Uterus (tissue), 2 donors: ENCODE results near the gene KLF16.

Experiments used
- CTCF ChIP-seq, 4 experiments: fragments of 200-600 bp in 2 of 4; fragments of 450-650 bp in 2 of 4; sonication (generic) in 2 of 4; IDR thresholded peaks; one replicate each; pipeline ENCODE4 v1.5.1; 2016 to 2019; ENCODE audit warnings: antibody characterized with exemption in 4 of 4, mild to moderate bottlenecking in 2 of 4, moderate library complexity in 1 of 4
- POLR2A ChIP-seq, 2 donors: fragments of 450-650 bp; IDR thresholded peaks; one replicate each; pipeline ENCODE4 v1.6.1; 2016; ENCODE audit warnings: antibody characterized with exemption in 2 of 2, mild to moderate bottlenecking in 1 of 2, moderate library complexity in 1 of 2

- TF ChIP-seq CTCF (IDR thresholded peaks at IDR 0.05) (no peak), POLR2A (IDR thresholded peaks at IDR 0.05) (no peak)
Observed at GRCh38 chr19:1866693-1867348, 3.4 kb upstream of the KLF16 start.
